CD4-positive, alpha-beta T cell treated with Interleukin-4 for 1 hour (primary cell): ENCODE results near the gene MSH5.
"Not testable (repeated sequence)": the region's sequence is repeated elsewhere in the genome, so short reads cannot be mapped to it uniquely, and the experiment has no call there.

Experiments used
- DNase-seq, 2 donors: peaks; one replicate each; pipeline ENCODE4 v3.0.0-alpha.2; 2020 to 2022

Gene MSH5

GRCh38 chr6:31779908-31780307 is 40.1 kb downstream of the MSH5 start:
- DNase-seq: no peak

GRCh38 chr6:31780507-31781243 is 40.9 kb downstream of the MSH5 start:
- DNase-seq: no peak

- no peak for DNase-seq
These were observed 41.7 kb downstream of the MSH5 start for GRCh38 chr6:31781244-31782125.

- DNase-seq: no peak
These were observed 42.5 kb downstream of the MSH5 start for GRCh38 chr6:31782126-31782855.

- no peak for DNase-seq
These were observed 44.5 kb downstream of the MSH5 start for GRCh38 chr6:31784098-31784925.

- DNase-seq: no peak
These were observed 45.7 kb downstream of the MSH5 start for GRCh38 chr6:31785475-31785874.

- DNase-seq: peak; percentile 39 to 42
These were observed 51.7 kb downstream of the MSH5 start for GRCh38 chr6:31791324-31792089.

GRCh38 chr6:31792090-31792374 is 52.2 kb downstream of the MSH5 start:
- no peak for DNase-seq

- DNase-seq: no peak
These were observed 53.0 kb downstream of the MSH5 start for GRCh38 chr6:31792761-31793171.

- not testable (repeated sequence) for DNase-seq
These were observed 54.1 kb downstream of the MSH5 start for GRCh38 chr6:31793927-31794245.

GRCh38 chr6:31794294-31794865 is 54.6 kb downstream of the MSH5 start:
- DNase-seq: peak in 1 of 2 donors; percentile 28

GRCh38 chr6:31794866-31795615 is 55.2 kb downstream of the MSH5 start:
- no peak for DNase-seq

- DNase-seq: peak; percentile 89 to 91
These were observed 56.0 kb downstream of the MSH5 start, which contains the start of gene VARS1 for GRCh38 chr6:31795616-31796298. TSS of gene VARS1 (minus strand) at chr6:31795752. CDS start at chr6:31795217, 535 bp downstream.

- DNase-seq: no peak
These were observed 57.2 kb downstream of the MSH5 start for GRCh38 chr6:31796993-31797385.

GRCh38 chr6:31797588-31797987 is 57.8 kb downstream of the MSH5 start:
- DNase-seq: peak; percentile 55 to 60

GRCh38 chr6:31799781-31800180 is 60.0 kb downstream of the MSH5 start:
- DNase-seq: no peak

- not testable (repeated sequence) for DNase-seq
These were observed 61.5 kb downstream of the MSH5 start for GRCh38 chr6:31801031-31801927.

- no peak for DNase-seq
These were observed 66.2 kb downstream of the MSH5 start for GRCh38 chr6:31805939-31806469.
